Stimulated activated CD4-positive, alpha-beta T cell treated with anti-CD3 and anti-CD28 coated beads, Interleukin-15, amount 100 ng/mL, for 24 hours (primary cell): ENCODE data around the gene FBN1.

ENCODE experiments used
- DNase-seq: peaks from one replicate; pipeline ENCODE4 v3.0.0-alpha.2; 2020

The FBN1 gene

DNA sequence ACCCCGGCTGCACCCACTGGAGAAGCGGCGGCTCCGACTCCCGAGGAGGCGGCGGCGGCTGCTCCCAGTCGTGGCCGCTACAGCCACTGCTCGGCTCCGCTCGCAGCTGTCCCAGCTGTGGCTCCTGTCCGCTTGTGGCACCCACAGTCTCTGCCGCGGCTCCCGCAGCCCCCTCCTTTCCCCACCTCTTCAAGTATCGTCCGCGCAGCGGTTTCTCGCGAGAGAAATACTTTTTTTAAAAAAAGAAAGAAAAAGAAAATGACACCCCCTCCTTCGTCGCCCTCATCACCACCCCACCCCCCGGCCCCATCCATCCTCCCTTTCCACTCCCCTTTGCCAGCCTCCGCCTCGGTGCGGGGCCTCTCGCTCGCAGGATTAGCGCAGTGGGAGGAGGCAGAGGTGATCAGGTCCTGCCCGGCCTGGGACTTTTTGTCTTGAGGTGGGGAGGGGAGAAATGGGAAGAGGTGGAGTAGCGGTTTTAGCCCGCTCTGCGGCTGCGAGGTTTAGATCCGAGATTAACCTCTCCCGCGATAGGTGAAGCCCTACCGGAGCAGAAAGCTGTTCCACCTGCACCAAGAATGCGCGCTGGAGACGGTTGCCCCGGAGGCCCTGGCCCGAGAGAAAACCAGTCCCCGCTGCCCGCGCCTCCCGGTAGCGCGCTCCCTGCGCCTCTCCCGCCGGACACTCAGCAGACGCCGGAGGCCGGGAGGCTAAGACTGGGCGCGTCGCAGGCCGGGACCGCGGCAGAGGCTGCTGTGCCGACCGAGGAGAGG, at the start of gene FBN1:
Gene FBN1 (minus strand): TSS at position 152 of the 773 bp plus-strand sequence. CDS start 940 bp downstream, outside the sequence.
- peak; percentile 21 for DNase-seq

DNA sequence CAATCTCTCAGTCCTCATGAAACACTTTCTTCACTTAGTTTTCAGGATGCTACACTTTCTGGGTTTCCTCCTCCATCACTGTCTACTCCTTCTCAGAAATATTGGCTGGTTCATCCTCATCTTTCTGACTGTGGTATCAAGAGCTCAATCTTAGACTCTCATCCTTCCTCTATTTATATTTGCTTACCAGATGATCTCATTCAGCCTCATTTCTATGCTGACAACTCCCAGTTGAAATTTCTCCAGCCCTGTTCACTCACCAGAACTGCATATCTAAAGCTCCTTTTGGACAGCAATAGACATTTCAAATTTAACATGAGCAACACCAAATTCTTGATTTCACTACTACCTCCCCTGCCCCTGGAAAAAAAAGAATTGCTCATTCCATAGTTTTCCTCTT, 48.0 kb upstream of the FBN1 start:
- DNase-seq: no peak

DNA sequence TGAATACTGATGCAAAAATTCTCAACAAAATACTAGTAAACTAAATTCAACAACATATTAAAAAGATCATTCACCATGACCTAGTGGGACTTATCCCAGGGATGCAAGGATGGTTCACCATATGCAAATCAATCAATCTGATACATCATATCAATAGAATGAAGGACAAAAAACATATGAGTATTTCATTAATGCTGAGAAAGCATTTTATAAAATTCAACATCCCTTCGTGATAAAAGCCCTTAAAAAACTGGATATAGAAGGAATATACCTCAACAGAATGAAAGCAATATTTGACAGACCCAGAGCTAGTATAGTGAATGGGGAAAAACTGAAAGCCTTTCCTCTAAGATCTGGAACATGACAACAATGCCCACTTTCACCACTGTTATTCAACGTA, 43.0 kb upstream of the FBN1 start:
- DNase-seq: no peak

DNA sequence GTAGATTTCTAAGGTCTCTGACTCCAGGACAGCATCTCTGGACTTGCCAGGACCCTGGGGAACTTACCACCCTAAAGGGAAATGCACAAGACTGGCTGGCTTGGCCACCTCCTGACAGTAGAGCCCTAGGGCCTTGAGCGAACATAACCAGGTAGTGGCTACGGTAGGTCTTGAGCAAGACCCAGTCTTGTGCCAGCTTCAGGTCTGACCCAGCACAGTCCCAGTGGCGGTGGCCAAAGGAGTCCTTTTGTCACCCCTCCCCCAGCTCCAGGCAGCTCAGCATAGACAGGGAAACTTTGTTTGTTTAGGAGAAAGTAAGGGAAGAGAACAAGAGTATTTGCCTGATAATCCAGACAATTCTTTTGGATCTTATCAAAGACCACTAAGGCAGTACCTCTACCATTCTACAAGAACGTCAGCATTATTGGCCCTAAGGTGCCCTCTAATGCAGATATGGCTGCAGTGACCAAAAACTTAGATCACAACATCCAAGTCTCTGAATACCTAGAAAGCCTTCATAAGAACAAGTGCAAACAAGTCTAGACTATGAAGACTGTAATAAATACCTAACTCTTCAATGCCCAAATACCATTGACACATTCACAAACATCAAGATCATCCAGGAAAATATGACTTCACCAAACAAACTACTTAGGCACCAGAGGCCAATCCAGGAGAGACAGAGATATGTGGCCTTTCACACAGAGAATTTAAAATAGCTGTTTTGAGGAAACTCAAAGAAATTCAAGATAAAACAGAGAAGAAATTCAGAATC, 38.7 kb upstream of the FBN1 start:
- no peak for DNase-seq

DNA sequence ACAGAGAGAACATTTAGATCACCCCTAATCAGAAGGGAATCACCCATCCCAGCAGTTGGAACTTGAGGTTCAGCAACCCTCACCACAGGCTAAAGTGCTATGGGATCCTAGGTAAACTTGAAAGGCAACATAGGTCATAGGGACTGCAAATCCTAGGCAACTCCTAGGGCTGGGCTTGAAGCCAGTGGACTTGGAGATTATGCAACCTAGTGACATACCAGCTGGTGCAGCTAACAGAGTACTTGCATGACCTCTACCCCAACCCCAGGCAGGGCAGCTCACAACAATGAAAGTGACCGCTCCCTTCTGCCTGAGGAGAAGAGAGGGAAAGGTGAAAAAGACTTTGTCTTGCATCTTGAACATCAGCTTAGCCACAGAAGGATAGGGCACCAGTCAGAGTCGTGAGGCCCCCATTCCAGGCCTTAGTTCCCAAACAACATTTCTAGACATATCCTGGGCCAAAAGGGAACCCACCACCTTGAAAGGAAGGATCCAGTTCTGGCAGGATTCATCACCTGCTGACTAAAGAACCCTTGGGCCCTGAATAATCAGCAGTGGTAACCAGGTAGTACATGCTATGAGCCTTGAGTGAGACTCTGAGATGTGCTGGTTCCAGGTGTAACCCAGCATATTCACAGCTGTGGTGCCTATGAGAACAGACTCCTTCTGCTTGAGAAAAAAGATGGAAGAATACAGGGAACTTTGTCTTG, 37.6 kb upstream of the FBN1 start:
- DNase-seq: no peak

DNA sequence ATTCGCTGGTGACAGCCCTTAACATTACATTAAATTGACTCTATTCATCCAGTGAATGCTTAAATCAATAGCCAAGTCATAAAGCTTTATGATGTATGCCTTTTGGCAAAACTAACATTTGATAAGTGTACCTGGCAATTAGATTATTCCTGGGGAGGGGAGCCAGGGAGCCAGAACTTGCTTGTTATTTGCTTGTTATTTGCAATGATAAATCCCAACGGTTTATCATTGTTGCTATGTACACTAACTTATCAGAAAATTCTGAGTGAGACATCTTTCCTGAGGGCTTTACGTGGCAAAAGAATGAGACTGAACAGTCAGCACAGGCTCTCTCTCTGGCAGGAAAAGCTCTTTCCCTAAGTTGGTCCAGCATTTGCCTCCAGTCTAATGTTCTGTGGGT, 35.8 kb upstream of the FBN1 start:
- DNase-seq: no peak

DNA sequence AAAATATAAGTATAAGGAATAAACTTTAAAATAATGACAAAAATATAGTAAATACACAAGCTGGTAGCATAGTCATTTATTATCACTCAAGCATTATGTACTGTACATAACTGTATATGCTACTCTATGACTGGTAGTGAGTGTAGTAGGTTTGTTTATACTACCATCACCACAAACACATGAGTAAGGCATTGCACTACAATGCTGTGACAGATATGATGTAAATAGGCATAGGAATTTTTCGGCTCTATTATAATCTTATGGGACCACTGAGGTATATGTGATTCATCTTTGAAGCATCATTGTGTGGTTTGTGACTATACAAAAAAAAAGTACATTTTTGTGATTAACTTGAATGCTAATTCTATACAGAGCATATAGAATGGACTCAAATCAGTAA, 35.3 kb upstream of the FBN1 start:
- no peak for DNase-seq

DNA sequence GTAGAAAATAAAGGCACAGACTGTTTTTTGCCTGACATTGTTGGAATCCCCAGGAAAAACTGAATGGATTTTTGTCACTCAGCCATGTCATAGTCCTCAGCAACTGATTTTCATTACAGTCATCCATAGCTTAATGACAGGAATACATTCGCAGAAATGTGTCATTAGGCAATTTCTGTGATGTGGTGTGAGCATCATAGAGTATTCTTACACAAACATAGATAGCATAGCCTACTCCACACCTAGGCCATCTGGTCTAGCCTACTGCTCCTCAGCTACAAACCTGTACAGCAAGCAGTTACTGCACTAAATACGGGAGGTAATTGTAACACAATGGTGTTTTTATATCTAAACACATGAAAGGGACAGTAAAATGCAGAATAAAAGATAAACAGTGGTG, 34.4 kb upstream of the FBN1 start:
- no peak for DNase-seq

DNA sequence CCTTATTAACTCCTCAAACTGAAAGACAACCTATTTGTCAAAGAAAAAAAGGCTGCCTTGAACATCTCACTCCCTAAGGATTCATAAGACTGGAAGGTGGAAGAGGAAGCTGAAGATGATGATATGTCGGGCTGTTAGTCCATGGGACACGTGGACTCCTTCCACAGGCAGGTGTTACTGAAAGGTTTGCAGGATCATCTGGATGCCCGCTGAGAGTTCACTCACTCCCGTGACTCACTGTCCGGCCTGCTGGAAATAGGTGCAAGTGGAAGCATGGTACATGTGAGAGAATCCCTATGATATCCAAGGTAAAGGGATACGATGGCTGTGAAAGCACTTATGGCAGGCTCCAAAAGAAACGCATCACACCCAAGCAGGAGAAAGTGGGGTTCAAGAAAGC, 33.3 kb upstream of the FBN1 start:
- DNase-seq: no peak

DNA sequence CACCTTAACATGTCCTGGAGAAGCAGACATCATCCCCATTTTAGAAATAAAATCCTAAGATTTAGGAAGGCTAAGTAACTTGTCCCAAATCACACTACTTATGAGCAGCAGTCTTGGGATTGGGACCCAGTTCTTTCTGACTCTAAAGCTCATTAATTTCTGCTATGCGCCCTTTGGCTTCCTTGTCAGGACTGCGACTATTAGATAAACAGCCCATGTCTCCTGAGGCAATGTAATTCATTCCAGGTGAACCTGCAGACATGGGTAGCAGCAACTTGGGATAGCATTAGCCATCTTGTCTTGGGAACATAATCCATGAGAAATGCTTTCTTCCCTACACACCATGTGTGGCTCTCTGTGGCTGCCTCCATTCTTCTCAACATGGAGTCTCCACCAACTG, 32.3 kb upstream of the FBN1 start:
- DNase-seq: no peak

DNA sequence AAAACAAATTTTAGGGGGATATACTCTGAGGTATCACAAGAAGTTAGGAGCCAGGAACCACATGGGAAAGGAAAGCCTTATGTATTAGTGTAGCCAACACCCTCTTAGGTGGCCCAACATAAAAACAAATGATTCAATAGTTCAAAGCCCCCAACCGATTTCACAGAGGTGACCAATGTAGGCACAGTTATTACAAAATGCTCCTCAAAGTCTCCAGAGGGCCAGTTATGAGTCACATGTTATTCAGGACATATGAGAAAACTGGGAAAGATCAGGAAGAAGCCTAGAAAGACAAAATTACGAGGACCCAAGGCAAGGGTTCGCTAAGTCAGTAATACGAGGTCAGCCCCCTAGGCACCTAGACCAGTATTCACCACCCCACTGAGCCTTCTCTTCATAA, 29.9 kb upstream of the FBN1 start:
- DNase-seq: no peak

DNA sequence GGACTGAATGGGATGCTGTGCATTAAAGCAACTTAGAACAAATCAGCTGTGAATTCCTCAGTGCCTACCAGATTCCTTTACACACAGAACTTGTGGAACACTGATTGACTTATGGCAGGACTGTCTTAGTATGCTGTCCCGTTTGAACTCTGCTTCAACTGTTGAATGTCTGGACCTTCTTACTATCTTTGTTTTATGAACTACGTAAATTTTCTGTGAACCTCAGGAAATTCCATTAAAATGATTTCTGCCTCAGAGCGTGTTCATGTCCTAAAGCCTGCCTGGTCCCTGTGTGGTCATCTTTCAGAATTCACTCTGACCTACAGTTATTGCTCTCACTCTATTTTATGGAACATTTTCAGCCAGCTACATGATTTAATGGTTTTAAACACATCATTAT, 29.4 kb upstream of the FBN1 start:
- DNase-seq: no peak

DNA sequence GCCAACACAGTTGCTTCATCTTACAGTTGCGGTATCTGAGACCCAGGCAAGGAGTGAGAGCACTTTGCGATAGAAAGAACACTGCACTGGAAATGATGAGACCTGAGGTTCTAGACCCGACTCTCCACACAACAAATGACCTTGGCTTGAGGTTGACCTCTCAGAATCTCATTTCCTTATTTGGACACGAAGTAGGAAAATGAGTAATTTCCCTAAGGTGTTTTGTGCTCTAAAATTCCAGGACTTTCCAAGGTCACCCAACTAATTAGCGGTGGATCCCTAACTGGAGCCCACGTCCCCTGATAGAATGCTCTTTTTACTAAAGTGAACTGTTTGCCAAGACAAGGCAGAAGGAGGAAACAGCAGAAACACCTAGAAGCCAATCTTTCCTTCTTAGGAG, 26.7 kb upstream of the FBN1 start:
- DNase-seq: no peak

DNA sequence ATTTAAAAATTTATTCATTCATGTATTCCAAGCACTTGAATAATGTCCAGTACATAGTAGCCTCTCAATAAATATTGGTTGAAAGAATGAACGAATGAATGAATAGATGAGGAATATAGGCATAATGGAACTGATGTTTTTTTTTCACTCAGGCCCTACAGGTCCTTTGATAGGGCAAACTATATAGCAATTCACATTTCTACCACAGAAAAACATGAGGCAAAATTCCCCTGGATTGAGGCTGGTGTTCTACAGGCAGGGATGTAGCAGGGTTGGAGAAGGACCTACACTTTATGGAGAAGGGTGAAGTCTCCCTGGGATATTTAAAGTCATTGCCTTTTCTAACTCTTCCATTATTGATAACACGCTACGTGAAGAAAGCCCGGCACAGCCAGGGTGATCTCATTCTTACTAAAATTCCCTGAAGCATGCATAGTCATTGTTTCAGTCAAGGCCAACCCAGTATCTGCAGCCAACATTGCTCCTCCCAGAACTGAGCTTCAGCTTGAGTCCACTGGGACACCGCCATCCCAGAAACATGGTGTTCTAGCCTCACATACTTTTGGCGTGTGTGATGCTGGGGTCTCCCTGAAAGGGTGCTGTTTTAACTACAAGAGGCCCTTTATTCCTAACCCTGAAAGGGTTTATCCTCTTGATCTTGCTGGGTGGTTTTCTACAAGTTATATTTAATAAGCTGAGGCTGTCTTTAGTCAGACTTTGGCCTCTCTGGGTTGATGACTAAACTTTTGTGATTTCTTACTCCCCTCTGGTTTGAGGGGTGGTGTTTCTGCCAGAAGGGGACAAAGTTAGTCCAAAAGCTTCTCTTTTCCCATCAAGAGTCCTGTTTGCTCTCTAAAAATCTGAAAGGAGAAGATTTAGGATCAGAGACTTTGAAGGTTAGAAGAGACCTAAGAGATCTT, 25.9 kb upstream of the FBN1 start:
- DNase-seq: no peak

DNA sequence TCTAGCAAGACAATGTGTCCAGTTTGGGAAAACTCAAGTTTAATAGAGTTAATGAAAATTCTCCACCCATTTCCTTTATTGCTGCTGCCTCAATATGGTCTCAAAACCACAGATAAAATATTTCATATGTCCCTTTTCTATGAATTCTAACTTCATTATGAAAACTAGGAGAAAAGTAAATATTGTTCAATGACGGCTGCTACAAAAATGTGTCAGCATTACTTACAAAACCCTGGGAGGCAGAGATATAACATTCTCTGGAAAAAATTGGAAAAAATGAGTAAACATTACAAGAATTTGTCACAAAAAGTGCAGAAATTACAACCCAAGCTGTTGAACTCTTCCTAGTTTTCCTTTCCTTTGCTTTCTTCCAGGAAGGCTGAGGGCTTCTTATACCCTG, 22.2 kb upstream of the FBN1 start:
- DNase-seq: no peak

DNA sequence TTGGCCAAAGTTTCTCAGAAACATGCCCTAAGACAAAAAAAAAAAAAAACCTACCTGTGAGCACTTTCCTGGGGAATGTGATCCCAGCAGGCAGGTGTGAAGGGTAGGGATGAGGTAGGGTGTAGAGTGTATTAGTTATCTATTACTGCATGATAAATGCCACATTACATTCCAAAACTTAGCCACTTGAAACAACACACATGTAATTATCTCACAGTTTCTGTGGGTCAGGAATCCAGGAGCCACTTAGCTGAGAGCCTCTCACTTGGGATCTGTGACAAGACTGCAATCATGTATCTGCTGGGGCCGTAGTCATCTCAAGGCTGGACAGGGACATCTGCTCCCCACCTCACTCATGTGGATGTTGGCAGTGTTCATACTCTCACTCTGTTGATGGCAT, 18.9 kb upstream of the FBN1 start:
- no peak for DNase-seq

DNA sequence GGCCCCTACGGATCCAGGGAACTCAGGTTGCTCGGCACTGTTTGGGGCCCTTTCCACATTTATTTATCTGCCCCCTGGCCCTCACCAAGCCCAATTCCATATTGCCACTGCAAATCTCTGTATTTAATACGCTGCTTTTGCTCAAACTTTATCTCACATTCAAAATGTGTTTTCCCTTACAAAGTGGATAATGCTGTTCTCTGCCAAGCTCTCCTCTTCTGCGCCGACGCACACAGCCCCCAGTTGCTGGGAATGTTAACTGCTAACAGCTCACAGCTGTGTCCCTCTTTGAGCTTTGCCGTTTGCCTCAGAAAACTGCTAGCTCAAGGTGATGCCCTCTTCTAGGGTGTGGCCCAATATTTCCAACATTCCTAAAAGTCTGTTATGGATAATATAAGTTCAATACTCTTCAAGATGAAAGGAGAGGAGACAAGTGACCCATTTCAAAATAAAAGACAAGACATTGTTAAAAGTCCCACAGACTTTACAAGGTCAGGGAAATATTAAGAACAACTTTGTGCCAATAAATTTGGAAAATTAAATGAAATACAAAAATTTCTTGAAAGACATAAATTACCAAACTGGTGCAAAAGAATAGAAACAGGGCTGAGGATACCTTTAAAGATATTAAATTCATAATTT, 12.6 kb upstream of the FBN1 start:
- no peak for DNase-seq

DNA sequence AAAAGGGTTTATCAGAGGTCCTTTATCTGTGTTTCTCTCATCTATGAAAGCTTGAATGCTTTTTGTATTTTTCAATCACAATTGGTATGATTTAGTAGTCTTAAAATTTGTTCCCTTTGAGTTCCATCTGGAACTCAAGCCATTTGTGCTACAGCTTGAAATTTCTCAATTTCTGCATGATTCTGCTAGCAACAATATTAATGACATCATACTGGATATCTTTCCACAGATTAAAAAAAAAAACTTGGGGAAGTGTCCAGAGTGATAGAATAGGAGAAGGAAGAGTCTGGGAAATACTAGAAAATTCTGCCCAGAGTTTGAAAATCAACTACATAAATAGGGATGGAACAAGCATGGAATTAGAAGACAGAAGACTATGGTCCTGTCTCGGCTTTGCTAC, 9.3 kb upstream of the FBN1 start:
- no peak for DNase-seq

DNA sequence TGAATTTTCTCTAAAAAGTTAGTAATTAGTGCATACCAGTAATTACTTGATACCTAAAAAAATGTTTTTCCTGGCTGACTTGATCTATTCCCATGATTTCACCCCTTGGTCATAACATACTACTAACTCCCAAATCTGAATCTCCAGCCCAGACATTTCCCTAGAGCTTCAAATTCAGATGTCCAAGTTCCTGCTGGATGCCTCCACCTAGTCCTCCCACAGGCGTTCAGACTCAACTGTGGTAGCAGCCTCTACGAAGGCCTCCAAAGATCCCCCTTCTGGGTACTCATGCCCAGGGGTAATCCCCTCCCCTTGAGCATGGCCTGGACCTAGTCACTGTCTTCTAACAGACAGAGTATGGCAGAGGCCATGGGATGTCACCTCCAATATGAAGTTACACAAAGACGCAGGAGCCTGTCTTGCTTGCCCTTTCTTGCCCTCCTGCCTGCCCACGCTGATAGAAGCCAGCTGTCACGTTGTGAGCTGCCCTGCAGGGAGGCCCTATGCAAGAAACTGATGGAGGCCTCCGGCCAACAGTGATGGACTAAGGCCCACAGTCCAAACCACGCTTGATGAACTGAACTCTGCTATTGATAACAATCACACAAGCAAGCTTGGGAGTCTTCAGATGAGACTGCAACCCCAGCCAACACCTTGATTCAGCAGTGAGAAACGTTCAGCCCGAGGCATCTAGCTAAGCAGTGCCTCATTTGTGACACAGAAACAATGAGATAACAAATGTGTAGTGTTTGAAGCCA, 8.6 kb upstream of the FBN1 start:
- no peak for DNase-seq

DNA sequence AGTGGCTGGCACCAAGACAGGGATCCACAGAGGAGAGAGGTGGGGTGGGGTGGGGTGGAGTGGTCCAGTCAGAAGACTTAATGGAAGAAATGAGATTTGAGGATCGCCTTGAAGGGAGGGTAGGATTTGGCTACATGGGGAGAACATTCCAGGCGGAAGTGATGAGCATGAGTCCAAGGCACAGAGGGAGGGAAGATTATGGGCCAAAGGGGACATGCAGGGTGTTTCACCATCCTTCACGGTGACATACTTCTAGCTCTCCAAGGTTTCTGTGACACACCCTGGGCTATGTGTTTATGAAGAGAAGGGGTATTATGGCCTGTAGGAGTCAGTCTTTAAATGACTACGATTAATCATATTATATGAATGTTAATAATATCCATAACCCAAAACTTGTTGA, 7.7 kb upstream of the FBN1 start:
- DNase-seq: no peak

DNA sequence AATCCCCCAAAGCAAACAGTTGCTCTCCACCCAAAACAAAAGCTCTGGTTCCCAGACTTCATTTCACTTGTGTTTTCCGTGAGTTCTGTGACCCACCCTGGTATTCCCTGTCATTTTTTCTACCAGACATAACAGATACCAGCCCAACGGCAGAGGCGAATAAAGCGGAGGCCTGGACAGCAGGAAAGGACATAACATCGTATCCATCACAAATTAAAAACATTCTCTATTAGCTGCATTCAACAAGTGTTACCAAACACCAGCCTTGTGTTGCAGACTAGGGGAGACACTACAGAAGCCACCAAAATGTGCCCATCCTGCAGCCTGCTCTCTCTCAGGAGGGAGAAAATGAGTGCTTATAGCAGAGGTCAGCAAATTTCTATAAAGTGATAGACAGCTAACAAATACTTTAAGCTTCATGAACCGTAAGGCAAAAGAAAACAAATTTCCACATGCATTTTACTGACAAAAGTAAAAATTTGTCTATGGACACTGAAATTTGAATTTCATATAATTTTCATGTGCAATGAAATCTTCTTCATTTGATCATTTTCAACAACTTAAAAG, 7.1 kb upstream of the FBN1 start:
- DNase-seq: no peak
